WTC11 (cell line): ENCODE results near the gene ELAC2. TPM values are rescaled to one million over a fixed set of nuclear protein-coding genes. Genes with fewer than 3 reads are reported as not detected.

Experiments used
- ATAC-seq: fragments of 200-7000 bp; cut with Tn5 transposase; 2 replicates; pipeline ENCODE4 v1.10.0; 2021; ENCODE audit warnings: mild to moderate bottlenecking, moderate library complexity
- CTCF ChIA-PET: fragments of 300-600 bp; sonication (Branson Sonifier 250); formaldehyde crosslinking; loops from one replicate; lab custom pipeline; 2021; ENCODE audit warnings: antibody characterized with exemption; lab: Charles Lee
- POLR2A ChIA-PET: fragments of 350-600 bp; sonication (Branson Sonifier 250); formaldehyde crosslinking; loops from one replicate; lab custom pipeline; 2021; ENCODE audit warnings: antibody characterized with exemption; lab: Charles Lee
- DNase-seq: peaks from one replicate; pipeline ENCODE4 v3.0.0; 2021; ENCODE audit warnings: low spot score
- H3K27ac Mint-ChIP-seq: 2 replicates; pipeline ENCODE4 v1.8.0; 2021; ENCODE audit warnings: mixed read lengths
- H3K27me3 Mint-ChIP-seq: 2 replicates; pipeline ENCODE4 v1.8.0; 2021; ENCODE audit warnings: low read depth, mild to moderate bottlenecking, moderate library complexity, mixed read lengths
- H3K36me3 Mint-ChIP-seq: 2 replicates; pipeline ENCODE4 v1.8.0; 2021; ENCODE audit warnings: mixed read lengths
- H3K4me1 Mint-ChIP-seq: 2 replicates; pipeline ENCODE4 v1.8.0; 2022; ENCODE audit warnings: mixed read lengths
- H3K4me3 Mint-ChIP-seq: 2 replicates; pipeline ENCODE4 v1.8.0; 2021; ENCODE audit warnings: mild to moderate bottlenecking, moderate library complexity, mixed read lengths
- H3K9me3 Mint-ChIP-seq: 2 replicates; pipeline ENCODE4 v1.8.0; 2021; ENCODE audit warnings: mixed read lengths
- ATF1 ChIP-seq: sonication (generic); formaldehyde crosslinking; IDR thresholded peaks from 2 replicates; pipeline ENCODE4 v1.8.1; 2023; ENCODE audit warnings: mild to moderate bottlenecking, moderate library complexity, missing genetic modification reagents
- E2F4 ChIP-seq: sonication (generic); formaldehyde crosslinking; IDR thresholded peaks from 2 replicates; pipeline ENCODE4 v1.8.1; 2022; ENCODE audit warnings: low read depth, mild to moderate bottlenecking, moderate library complexity, missing genetic modification reagents, borderline replicate concordance
- ELF4 ChIP-seq: sonication (generic); formaldehyde crosslinking; IDR thresholded peaks from 2 replicates; pipeline ENCODE4 v1.8.1; 2022; ENCODE audit warnings: low read depth, mild to moderate bottlenecking, moderate library complexity, missing genetic modification reagents
- EMX1 ChIP-seq: fragments of 250-450 bp; sonication (Bioruptor Pico); IDR thresholded peaks from 2 replicates; pipeline ENCODE4 v1.8.0; 2021; ENCODE audit warnings: mild to moderate bottlenecking
- FOXP1 ChIP-seq: sonication (generic); formaldehyde crosslinking; IDR thresholded peaks from 2 replicates; pipeline ENCODE4 v1.8.0; 2022; ENCODE audit warnings: missing genetic modification reagents, mild to moderate bottlenecking, moderate library complexity, borderline replicate concordance
- GABPB1 ChIP-seq: sonication (generic); formaldehyde crosslinking; IDR thresholded peaks from 2 replicates; pipeline ENCODE4 v1.8.1; 2023; ENCODE audit warnings: mild to moderate bottlenecking, missing genetic modification reagents
- IRF1 ChIP-seq: sonication (generic); formaldehyde crosslinking; IDR thresholded peaks from 2 replicates; pipeline ENCODE4 v1.8.0; 2023; ENCODE audit warnings: missing genetic modification reagents
- JUN ChIP-seq: sonication (generic); formaldehyde crosslinking; IDR thresholded peaks from 2 replicates; pipeline ENCODE4 v1.8.0; 2023; ENCODE audit warnings: mild to moderate bottlenecking, missing genetic modification reagents
- MAX ChIP-seq: sonication (generic); formaldehyde crosslinking; IDR thresholded peaks from 2 replicates; pipeline ENCODE4 v1.8.0; 2022; ENCODE audit warnings: mild to moderate bottlenecking, missing genetic modification reagents
- MXD4 ChIP-seq: fragments of 250-450 bp; sonication (Bioruptor Pico); IDR thresholded peaks from 2 replicates; pipeline ENCODE4 v1.8.0; 2021; ENCODE audit warnings: mild to moderate bottlenecking, moderate library complexity, borderline replicate concordance
- NR1H2 ChIP-seq: sonication (generic); formaldehyde crosslinking; IDR thresholded peaks from 2 replicates; pipeline ENCODE4 v1.9.0; 2021; ENCODE audit warnings: mild to moderate bottlenecking, moderate library complexity, missing genetic modification reagents
- PRDM15 ChIP-seq: sonication (generic); formaldehyde crosslinking; IDR thresholded peaks from 2 replicates; pipeline ENCODE4 v1.8.0; 2022; ENCODE audit warnings: missing genetic modification reagents
- PRRX2 ChIP-seq: fragments of 250-450 bp; sonication (Bioruptor Pico); IDR thresholded peaks from 2 replicates; pipeline ENCODE4 v1.8.0; 2021; ENCODE audit warnings: mild to moderate bottlenecking
- TEAD4 ChIP-seq: sonication (generic); formaldehyde crosslinking; IDR thresholded peaks from 2 replicates; pipeline ENCODE4 v1.8.0; 2022; ENCODE audit warnings: mild to moderate bottlenecking, missing genetic modification reagents
- ZNF121 ChIP-seq: sonication (generic); formaldehyde crosslinking; IDR thresholded peaks from 2 replicates; pipeline ENCODE4 v1.8.0; 2023; ENCODE audit warnings: missing genetic modification reagents
- ZNF219 ChIP-seq: sonication (generic); formaldehyde crosslinking; IDR thresholded peaks from 2 replicates; pipeline ENCODE4 v1.8.0; 2023; ENCODE audit warnings: missing genetic modification reagents, mild to moderate bottlenecking, borderline replicate concordance
- ZNF396 ChIP-seq: fragments of 250-450 bp; sonication (Bioruptor Pico); IDR thresholded peaks from 2 replicates; pipeline ENCODE4 v1.8.0; 2021; ENCODE audit warnings: mild to moderate bottlenecking, moderate library complexity, borderline replicate concordance
- ZNF416 ChIP-seq: fragments of 250-450 bp; sonication (Bioruptor Pico); IDR thresholded peaks from 2 replicates; pipeline ENCODE4 v1.9.0; 2021; ENCODE audit warnings: mild to moderate bottlenecking, inconsistent platforms
- ZNF423 ChIP-seq: fragments of 250-450 bp; sonication (Bioruptor Pico); IDR thresholded peaks from 2 replicates; pipeline ENCODE4 v2.1.2; 2022; ENCODE audit warnings: mild to moderate bottlenecking, moderate library complexity
- ZNF532 ChIP-seq: fragments of 250-450 bp; sonication (Bioruptor Pico); IDR thresholded peaks from 2 replicates; pipeline ENCODE4 v1.9.0; 2021; ENCODE audit warnings: mild to moderate bottlenecking, borderline replicate concordance
- ZNF671 ChIP-seq: fragments of 250-450 bp; sonication (Bioruptor Pico); IDR thresholded peaks from 2 replicates; pipeline ENCODE4 v1.8.0; 2021; ENCODE audit warnings: mild to moderate bottlenecking
- total RNA-seq: library from RNA; stranded (reverse); gene quantifications from 3 replicates; pipeline ENCODE4 v1.2.3, GENCODE V29; 2021

Gene ELAC2
- total RNA-seq, 1 experiment from 2014 or later, result 86.9 TPM

- CTCF ChIA-PET, result no interaction called here
- TF ChIP-seq TEAD4 (CRISPR knock-in tag), result no peak
- TF ChIP-seq ATF1, result no peak
- TF ChIP-seq NR1H2, result no peak
- no peak for TF ChIP-seq ZNF671 (CRISPR knock-in tag)
- TF ChIP-seq ELF4 (CRISPR knock-in tag), result no peak
- no peak for TF ChIP-seq ZNF219 (CRISPR knock-in tag)
- no peak for TF ChIP-seq GABPB1 (CRISPR knock-in tag)
- TF ChIP-seq PRRX2 (CRISPR knock-in tag), result no peak
- no peaks in the 10 kb centered on the region for H3K4me1 Mint-ChIP-seq
- no peak overlapping the region for H3K4me3 Mint-ChIP-seq
- peaks cover 67% of the 10 kb centered on the region for H3K36me3 Mint-ChIP-seq
- no peak overlapping the region for H3K27ac Mint-ChIP-seq
- no peaks in the 10 kb centered on the region for H3K27me3 Mint-ChIP-seq
- no peak for DNase-seq
- no peaks in the 10 kb centered on the region for H3K9me3 Mint-ChIP-seq
- ATAC-seq, result no peak
- POLR2A ChIA-PET, result no interaction called here
Measured at GRCh38 chr17:13000561-13000960, 17.3 kb downstream of the ELAC2 start.

GRCh38 chr17:12998874-12999273 is 19.0 kb downstream of the ELAC2 start:
- no peak for ATAC-seq
- CTCF ChIA-PET, result no interaction called here
- H3K36me3 Mint-ChIP-seq, result peaks cover 67% of the 10 kb centered on the region

More at GRCh38 chr17:12998874-12999273, 19.0 kb downstream of the ELAC2 start:
- no peaks in the 10 kb centered on the region for H3K27me3 Mint-ChIP-seq
- TF ChIP-seq FOXP1 (CRISPR knock-in tag), result no peak
- TF ChIP-seq GABPB1 (CRISPR knock-in tag), result no peak
- TF ChIP-seq JUN (CRISPR knock-in tag), result no peak
- TF ChIP-seq NR1H2, result no peak
- no peak for TF ChIP-seq ZNF532
- TF ChIP-seq PRRX2 (CRISPR knock-in tag), result no peak
- no peak for TF ChIP-seq ZNF416 (CRISPR knock-in tag)
- TF ChIP-seq IRF1, result no peak
- TF ChIP-seq PRDM15, result no peak
- TF ChIP-seq ZNF121, result no peak
- TF ChIP-seq E2F4 (CRISPR knock-in tag), result no peak
- TF ChIP-seq EMX1 (CRISPR knock-in tag), result no peak
- TF ChIP-seq MAX (CRISPR knock-in tag), result no peak
- no peak for TF ChIP-seq ZNF423
- TF ChIP-seq ZNF396 (CRISPR knock-in tag), result no peak
- TF ChIP-seq MXD4 (CRISPR knock-in tag), result no peak
- H3K4me3 Mint-ChIP-seq, result no peak overlapping the region
- POLR2A ChIA-PET, result no interaction called here
- H3K4me1 Mint-ChIP-seq, result no peaks in the 10 kb centered on the region
- no peak for DNase-seq
- no peaks in the 10 kb centered on the region for H3K9me3 Mint-ChIP-seq
- H3K27ac Mint-ChIP-seq, result no peak overlapping the region
